Glutamatergic neuron (in vitro differentiated cells): ENCODE data around the gene RBX1. TPM values are rescaled to one million over a fixed set of nuclear protein-coding genes. Genes with fewer than 3 reads are reported as not detected.
A peak's percentile ranks its signal among the peaks of the same experiment; 100 is the strongest.
"Not testable (repeated sequence)": the region's sequence is repeated elsewhere in the genome, so short reads cannot be mapped to it uniquely, and the experiment has no call there.

Experiments used
- DNase-seq: peaks from one replicate; pipeline ENCODE4 v3.0.0; 2022
- H3K27ac Mint-ChIP-seq: one replicate; pipeline ENCODE4 v1.8.0; 2020; ENCODE audit warnings: mild to moderate bottlenecking, mixed read lengths, inconsistent platforms; ENCODE audit not compliant: unreplicated experiment
- H3K27me3 Mint-ChIP-seq: one replicate; pipeline ENCODE4 v1.8.0; 2020; ENCODE audit warnings: mild to moderate bottlenecking, moderate library complexity, mixed read lengths, inconsistent platforms; ENCODE audit not compliant: unreplicated experiment
- H3K36me3 Mint-ChIP-seq: one replicate; pipeline ENCODE4 v1.8.0; 2020; ENCODE audit warnings: mild to moderate bottlenecking, mixed read lengths, inconsistent platforms; ENCODE audit not compliant: unreplicated experiment
- H3K4me1 Mint-ChIP-seq: one replicate; pipeline ENCODE4 v1.8.0; 2020; ENCODE audit warnings: mild to moderate bottlenecking, low read depth, mixed read lengths, inconsistent platforms; ENCODE audit not compliant: unreplicated experiment
- H3K4me3 Mint-ChIP-seq: one replicate; pipeline ENCODE4 v1.8.0; 2020; ENCODE audit warnings: mild to moderate bottlenecking, mixed read lengths, inconsistent platforms; ENCODE audit not compliant: unreplicated experiment
- H3K9me3 Mint-ChIP-seq: one replicate; pipeline ENCODE4 v1.8.0; 2020; ENCODE audit warnings: mild to moderate bottlenecking, moderate library complexity, mixed read lengths, inconsistent platforms; ENCODE audit not compliant: unreplicated experiment
- long read RNA-seq: library from polyadenylated mRNA; unstranded; transcript quantifications from one replicate; pipeline ENCODE4 v2.0.0, GENCODE V29; 2020; ENCODE audit not compliant: unreplicated experiment
- total RNA-seq: library from RNA; stranded (reverse); fragmentation: NEBNext Ultra II Directional; extraction: Animal tissue kit (Norgen Biotek cat#: 25700); gene quantifications from one replicate; pipeline ENCODE4 v1.2.1, GENCODE V29; 2021; ENCODE audit not compliant: unreplicated experiment
- TF ChIP-seq, protein P1 (sequence below): fragments of 200-600 bp; sonication (generic); IDR thresholded peaks from one replicate; pipeline ENCODE4 v1.5.0; 2021; ENCODE audit not compliant: partially characterized antibody, unreplicated experiment

Gene RBX1
- total RNA-seq = 66.4 TPM
- long read RNA-seq, transcript RBX1-201 (5 exons, 1,188 nt) = major isoform, 181 of 190 reads
- long read RNA-seq, partial matches to known transcripts = 0 of 190 reads
- long read RNA-seq, other reads (novel, unspliced or antisense) = 9 of 190 reads

DNA sequence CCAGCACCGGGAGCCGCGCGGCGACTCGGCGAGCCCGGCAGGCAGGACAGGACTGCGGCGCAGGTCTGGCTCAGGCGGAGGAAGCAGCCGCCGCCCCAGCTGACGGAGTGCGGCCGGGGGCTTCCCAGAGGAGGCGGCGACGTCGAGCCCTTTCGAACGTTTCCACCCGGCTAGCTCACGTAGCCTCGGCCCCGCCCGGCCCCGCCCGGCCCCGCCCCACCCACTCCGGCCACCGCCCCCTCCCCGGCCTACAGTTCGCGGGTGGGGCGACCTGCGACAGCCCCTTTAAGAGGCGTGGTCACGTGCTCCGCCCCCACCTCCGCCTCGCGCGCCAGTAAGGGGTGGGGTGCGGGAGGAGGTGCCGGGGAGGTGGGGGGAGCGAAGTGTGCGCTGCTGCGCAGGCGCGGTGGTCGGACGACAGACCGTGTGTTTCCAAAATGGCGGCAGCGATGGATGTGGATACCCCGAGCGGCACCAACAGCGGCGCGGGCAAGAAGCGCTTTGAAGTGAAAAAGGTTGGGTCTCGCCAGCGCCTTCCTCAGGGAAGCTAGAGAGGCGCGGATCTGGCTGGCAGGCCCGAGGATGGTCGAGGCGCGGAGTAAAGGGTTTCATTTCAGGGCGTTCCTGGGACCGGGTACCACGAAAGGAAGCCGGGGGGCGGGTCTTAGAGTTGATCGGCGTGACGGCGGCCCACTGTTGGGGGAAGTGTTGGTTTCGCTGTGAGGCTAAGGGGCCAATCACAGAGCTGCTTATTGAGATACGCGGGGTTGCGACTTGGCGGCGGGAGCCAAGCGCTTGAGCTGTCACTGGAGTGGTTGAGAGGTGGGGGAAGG is at the start of gene RBX1:
TSS of gene RBX1 (plus strand) at position 417 of the 833 bp plus-strand sequence. CDS start at position 438, 21 bp downstream.
- peak within 1 kb of the TSS; percentile 96 for H3K4me3 Mint-ChIP-seq
- H3K4me1 Mint-ChIP-seq = peaks cover 6% of the 10 kb centered on the region
- peak within 1 kb of the TSS; percentile 99 for H3K27ac Mint-ChIP-seq
- TF ChIP-seq, protein P1, sequence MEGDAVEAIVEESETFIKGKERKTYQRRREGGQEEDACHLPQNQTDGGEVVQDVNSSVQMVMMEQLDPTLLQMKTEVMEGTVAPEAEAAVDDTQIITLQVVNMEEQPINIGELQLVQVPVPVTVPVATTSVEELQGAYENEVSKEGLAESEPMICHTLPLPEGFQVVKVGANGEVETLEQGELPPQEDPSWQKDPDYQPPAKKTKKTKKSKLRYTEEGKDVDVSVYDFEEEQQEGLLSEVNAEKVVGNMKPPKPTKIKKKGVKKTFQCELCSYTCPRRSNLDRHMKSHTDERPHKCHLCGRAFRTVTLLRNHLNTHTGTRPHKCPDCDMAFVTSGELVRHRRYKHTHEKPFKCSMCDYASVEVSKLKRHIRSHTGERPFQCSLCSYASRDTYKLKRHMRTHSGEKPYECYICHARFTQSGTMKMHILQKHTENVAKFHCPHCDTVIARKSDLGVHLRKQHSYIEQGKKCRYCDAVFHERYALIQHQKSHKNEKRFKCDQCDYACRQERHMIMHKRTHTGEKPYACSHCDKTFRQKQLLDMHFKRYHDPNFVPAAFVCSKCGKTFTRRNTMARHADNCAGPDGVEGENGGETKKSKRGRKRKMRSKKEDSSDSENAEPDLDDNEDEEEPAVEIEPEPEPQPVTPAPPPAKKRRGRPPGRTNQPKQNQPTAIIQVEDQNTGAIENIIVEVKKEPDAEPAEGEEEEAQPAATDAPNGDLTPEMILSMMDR = no peak
- H3K36me3 Mint-ChIP-seq = no peaks in the 10 kb centered on the region
- DNase-seq = peak; percentile 98
- peaks cover 11% of the 10 kb centered on the region for H3K9me3 Mint-ChIP-seq
- H3K27me3 Mint-ChIP-seq = peaks cover 9% of the 10 kb centered on the region

DNA sequence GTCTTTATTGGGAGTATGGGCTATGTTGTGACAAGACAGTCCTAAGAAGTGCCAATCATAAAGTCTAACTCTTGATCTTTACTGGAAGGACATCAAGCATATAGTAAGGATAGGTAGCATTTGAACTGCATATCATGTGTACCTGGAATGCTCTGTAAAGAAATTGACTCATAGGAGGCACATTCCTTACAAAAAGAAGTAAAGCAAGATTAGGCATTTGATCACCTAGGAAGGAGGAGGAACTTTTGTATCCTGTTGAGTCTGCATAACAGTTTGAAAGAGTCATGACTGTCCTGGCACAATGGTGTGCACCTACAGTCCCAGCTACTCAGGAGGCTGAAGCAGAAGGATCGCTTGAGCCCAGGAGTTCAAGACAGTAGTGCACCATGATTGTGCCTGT is 47.1 kb upstream of the RBX1 start:
- Mint-ChIP-seq H3K4me3 (no peak overlapping the region), H3K27me3 (no peaks in the 10 kb centered on the region), H3K36me3 (no peaks in the 10 kb centered on the region), H3K9me3 (no peaks in the 10 kb centered on the region), H3K4me1 (peaks cover 2% of the 10 kb centered on the region), H3K27ac (no peak overlapping the region)
- DNase-seq = no peak
- TF ChIP-seq, protein P1 = no peak

DNA sequence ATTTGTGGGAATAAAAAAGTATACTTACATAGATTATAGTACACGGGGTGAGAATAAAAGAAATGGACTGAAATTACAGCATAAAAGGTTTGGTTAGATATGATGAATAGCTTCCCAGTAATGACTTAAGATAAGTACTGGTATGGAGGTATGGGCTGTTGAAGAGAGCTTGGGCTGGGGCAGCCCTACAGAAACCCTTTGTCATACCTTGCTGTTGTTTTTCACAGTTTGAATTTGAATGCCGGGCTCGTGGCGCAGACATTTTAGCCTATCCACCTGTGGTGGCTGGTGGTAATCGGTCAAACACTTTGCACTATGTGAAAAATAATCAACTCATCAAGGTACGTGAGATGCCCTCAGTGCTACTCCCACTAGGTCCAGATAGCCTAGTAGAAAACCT is 42.3 kb upstream of the RBX1 start:
- Mint-ChIP-seq H3K4me1 (no peaks in the 10 kb centered on the region), H3K36me3 (no peaks in the 10 kb centered on the region), H3K9me3 (no peaks in the 10 kb centered on the region)

DNA sequence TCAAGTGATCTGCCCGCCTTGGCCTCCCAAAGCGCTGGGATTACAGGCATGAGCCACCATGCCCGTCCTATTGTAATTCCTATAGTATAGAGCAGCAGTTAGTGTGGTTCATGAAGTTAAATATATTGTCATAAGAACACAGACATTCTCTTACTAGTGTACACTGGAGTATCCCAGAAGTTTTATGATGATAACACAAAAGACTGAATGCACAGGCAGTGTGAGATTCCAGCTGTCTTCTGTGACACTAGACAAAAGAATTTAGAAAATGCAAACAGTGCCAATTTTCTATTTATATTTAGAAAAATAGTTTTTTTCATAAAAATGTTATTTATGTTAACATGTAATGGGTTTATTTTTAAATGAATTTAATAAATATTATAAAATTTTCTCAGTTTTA is 39.4 kb upstream of the RBX1 start:
- Mint-ChIP-seq H3K4me1 (no peaks in the 10 kb centered on the region), H3K9me3 (no peaks in the 10 kb centered on the region), H3K27ac (no peak overlapping the region), H3K27me3 (no peaks in the 10 kb centered on the region), H3K4me3 (no peak overlapping the region), H3K36me3 (no peaks in the 10 kb centered on the region)
- TF ChIP-seq, protein P1 = no peak
- no peak for DNase-seq

More for the DNA sequence above, 42.3 kb upstream of the RBX1 start:
- no peak overlapping the region for H3K4me3 Mint-ChIP-seq
- no peak overlapping the region for H3K27ac Mint-ChIP-seq
- no peaks in the 10 kb centered on the region for H3K27me3 Mint-ChIP-seq
- TF ChIP-seq, protein P1 = no peak
- no peak for DNase-seq

DNA sequence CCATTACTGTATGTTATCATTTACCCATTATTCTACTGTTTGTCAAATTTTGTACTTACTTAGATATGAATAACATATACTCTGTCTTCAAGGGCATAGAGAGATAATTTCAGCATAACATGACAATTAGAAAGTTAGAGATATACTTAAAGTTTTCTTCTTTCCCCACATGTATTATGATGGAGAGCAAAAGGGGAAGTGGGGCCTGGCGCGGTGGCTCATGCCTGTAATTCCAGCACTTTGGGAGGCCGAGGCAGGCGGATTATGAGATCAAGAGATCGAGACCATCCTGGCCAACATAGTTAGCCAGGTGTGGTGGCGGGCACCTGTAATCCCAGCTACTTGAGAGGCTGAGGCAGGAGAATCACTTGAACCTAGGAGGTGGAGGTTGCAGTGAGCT is 38.2 kb upstream of the RBX1 start:
- H3K27ac Mint-ChIP-seq, DNase-seq, H3K27me3 Mint-ChIP-seq, H3K4me3 Mint-ChIP-seq, H3K9me3 Mint-ChIP-seq, H3K4me1 Mint-ChIP-seq, H3K36me3 Mint-ChIP-seq: not testable (repeated sequence)
